Activated T-helper 9 cell treated with anti-CD3 and anti-CD28 coated beads, Interleukin-2, amount 50 U/mL, for 16 hours (primary cell): ENCODE measurements around the gene STMN3.
"Not testable (repeated sequence)": the region's sequence is repeated elsewhere in the genome, so short reads cannot be mapped to it uniquely, and the experiment has no call there.

Source experiments
- DNase-seq: peaks from one replicate; pipeline ENCODE4 v3.0.0-alpha.2; 2020; ENCODE audit warnings: low read depth

Gene STMN3

GRCh38 chr20:63612276-63612931, 40.8 kb downstream of the STMN3 start:
- DNase-seq: no peak

DNA sequence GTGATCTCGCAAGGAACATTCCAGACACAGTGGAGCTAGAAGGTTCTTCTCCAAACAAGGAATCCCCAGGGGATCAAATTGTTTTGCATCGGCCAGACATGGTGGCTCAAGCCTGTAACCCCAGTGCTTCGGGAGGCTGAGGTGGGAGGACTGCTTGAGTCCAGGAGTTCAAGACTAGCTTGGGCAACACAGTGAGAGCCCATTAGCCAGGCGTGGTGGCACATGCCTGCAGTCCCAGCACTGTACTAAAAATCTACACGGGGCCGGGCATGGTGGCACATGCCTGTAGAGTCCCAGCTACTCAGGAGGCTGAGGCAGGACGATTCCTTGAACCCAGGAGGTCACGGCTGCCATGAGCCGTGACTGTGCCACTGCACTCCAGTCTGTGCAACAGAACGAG, 41.6 kb downstream of the STMN3 start:
- no peak for DNase-seq

DNA sequence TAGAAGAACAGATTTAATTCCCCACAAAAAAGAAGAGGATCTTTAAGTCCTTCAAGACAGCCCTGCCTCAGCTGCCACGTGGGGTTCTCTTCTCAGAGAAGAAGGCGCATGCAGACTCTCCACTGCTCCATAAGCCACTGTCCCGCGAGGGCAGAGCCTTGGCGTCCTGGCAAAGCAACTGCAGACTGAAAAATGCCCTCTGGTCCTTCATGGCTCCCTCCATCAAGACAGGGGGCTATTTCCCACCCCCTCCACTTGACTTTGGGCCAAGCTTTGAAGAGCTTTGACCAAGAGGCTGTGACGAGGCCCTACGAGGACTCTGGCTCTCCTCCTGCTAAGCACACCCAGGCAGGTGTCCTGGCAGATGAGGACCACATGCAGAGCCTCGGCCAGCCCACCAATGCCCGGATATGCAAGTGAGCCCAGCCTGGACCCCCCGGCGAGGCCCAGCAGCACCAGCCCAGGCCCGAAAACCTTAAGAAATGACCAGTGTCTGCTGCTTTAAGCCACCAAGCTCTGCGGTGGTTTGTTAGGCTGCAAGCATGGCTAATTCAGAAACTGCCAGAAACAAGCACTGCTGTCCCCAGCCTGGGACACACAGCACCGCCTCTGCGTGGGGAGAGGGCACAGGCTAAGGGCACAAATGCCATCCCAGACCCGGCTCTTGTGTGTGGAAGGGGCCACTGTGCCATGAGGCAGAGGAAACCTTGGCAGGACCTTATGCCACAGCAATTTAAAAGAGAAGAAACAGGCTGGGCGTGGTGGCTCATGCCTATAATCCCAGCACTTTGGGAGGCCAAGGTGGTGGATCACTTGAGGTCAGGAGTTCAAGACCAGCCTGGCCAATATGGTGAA, 42.4 kb downstream of the STMN3 start:
- DNase-seq: no peak

DNA sequence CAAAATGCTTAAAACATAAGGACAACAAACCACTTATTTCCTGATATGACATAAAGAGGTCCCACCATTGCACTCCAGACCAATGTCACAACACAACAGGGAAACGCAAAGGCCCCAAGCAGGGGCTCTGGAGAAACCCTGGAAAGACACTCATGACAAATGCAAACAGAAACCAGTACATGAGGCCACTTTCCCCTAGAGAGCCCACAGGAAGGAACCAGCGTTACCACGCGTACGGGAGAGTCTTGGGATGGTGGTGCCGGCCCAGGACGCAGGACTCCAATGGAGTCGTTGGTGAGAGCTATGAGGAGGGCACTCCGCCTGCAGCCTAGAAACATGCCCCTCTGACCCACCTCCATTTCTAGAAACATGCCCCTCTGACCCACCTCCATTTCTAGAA, 46.5 kb downstream of the STMN3 start:
- DNase-seq: no peak

- DNase-seq: no peak
Observed at GRCh38 chr20:63602321-63602720, 50.9 kb downstream of the STMN3 start.

DNA sequence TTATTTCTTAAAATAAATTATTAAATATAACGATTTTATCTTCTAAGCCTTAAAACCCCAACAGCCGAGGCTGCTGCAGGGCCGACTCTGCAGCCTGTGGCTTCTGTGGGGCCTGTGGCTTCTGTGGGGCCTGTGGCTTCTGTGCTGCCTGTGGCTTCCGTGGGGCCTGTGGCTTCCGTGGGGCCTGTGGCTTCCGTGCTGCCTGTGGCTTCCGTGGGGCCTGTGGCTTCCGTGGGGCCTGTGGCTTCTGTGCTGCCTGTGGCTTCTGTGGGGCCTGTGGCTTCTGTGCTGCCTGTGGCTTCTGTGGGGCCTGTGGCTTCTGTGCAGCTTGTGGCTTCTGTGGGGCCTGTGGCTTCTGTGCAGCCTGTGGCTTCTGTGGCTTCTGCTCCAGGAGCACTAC, 51.5 kb downstream of the STMN3 start:
- not testable (repeated sequence) for DNase-seq

DNA sequence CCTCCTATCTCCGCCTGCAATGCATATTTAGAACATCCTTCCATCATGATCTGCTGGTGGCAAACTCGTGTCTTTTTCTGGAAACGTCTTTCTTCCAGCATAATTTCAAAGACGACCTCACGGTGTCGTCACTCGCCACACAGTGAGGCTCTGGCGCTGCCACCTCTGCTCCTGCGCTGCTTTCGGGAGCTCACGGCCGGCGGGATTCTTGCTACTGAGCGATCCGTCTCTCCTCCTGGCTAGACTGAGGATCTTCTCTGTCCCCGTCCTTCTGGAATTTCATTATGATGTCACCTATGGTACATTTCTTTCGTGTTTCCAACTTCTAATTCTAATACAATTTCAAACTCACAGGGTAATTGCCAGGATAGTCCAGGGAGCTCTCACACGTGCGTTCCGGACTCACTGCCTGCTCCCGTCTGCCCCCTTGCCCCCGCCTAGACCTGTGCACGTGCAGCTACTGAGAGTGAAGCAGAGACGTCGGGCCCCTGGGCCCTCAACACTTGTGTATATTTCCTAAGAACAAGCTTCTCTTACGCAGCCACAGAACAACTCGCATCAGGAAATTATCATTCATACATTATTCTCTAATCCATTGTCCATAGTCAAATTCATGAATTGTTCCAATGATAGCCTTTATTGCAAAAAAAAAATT, 53.7 kb downstream of the STMN3 start:
- DNase-seq: no peak

GRCh38 chr20:63598479-63599395, 54.5 kb downstream of the STMN3 start:
- no peak for DNase-seq

GRCh38 chr20:63597651-63598478, 55.4 kb downstream of the STMN3 start:
- no peak for DNase-seq

DNA sequence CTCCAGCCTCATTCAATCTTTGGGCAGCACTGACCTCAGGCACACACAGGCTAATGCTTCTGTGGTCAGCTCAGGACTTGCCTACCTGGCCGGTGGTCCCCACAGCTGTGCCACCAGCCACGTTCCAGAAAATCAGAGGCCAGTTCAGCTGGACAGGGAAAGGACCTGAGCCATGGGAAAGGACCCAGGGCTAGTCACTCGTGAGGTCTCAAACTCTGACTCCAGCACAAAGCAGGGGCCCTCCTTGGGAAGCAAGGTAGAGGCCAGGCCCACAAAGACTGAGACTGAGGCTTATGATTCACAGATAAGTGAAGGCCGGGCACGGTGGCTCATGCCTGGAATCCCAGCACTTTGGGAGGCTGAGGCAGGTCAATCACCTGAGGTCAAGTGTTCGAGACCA, 56.8 kb downstream of the STMN3 start:
- DNase-seq: no peak

GRCh38 chr20:63595416-63596127, 57.7 kb downstream of the STMN3 start:
- no peak for DNase-seq

DNA sequence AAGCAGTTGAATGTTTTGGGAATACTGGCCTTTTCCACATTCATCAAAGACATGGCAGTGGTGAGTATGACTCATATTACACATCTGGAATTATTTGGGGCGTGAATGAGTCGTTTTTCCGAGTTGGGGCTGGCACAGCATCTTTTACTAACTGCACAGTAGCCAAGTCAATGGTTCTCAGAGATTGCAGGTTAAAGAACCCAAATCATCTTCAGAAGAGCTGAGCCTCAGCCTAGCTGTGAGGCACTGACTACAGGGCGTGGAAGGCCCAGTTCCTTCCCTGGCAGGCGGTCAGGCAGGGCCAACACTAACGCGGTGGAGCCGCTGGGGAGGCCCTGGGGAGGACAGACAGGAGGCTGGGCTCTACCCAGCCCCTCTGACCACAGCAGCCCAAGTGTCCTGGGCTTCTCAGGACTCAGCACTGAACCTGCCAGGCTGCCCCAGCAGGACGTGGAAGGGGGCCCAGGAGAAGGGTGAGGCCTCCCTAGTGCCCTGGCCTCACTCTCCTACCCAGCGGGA, 59.1 kb downstream of the STMN3 start:
- no peak for DNase-seq

DNA sequence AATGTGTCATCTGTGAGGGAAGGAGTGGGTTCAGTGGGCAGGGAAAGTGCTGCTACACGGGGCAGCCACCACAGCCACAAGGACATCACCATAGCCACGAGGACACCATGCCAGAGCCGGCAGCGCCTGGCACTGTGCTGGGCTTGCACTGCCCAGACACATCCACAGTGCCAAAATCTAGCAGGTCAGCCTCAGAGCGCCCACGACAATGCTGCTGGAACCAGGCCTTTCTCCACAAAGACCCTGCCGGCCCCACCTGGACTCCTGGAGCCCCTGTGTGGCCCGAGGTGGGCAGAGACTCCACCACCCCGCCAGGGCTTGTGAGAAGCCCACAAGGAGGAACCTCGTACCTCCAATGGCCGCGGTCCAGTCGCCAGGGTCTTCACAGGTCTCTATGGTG, 60.6 kb downstream of the STMN3 start:
- no peak for DNase-seq

DNA sequence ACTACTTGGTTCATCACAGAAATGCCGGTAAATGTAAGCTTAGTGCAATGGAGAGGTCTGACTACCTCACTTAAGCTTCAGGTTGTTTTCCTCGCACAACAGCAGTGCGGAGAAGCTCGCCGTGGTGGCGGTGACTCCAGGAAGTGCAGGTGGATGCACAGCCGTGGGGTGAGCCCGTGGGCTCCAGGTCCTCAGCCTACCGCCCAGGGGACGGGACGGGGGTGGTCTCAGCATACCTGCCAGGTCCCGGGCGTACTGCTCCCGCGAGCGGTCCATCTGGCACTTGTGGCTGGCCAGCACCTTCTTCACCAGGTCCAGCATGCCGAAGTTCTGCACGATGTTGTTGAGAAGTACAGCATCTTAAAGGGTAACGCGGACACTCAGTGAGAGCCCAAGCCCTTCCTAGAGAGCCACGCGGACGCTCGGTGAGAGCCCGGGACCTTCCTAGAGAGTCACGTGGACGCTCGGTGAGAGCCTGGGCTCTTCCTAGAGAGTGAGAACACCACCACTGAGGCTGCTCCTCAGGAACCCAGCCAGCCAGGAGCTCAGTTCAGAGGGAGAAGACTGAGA, 61.4 kb downstream of the STMN3 start:
- DNase-seq: no peak

- DNase-seq: no peak
Observed at GRCh38 chr20:63591147-63591533, 62.1 kb downstream of the STMN3 start.

DNA sequence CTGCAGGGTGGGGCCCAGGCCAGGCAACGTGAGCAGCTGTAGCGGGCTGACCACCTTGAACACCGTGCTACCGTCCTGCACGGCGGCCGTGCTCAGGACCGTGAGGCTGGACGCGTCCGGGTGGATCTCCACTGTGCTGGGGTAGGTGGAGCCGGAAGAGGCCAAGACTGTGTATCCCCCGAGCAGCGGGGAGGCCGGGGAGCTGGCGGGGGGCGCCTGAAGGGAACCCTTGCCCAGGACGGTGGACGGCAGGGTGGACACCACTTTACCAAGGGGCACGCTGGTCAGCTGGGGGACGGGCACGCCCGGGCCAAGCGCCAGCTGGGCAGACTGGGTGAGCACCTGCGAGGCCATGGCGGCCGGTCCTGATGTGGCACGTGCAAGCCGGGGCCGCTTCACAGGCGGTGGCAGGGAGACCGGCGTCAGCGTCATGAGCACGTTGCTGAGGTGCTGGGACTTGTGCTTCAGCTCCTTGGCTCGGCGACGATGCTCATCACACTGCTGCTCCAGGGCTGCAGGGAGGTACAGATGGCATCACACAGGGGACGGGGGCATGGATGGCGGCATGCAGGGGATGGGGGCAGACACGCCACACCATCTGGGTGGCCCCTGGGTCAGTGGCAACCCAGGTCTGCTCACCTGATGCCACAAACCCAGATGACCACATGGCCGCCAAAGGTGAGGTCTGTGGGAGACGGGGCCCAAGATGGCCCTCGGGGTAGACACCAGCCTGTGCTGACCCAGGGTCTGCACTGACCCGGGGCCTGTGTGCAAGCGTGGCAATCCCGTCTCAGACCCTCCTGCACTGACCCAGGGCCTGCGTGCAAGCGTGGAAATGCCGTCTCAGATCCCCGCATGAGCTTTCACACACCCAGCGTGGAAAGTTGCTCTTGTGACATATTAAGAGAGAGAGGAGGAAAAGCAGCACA, 62.7 kb downstream of the STMN3 start:
- DNase-seq: no peak
